MM.1S (cell line): ENCODE results near the gene RAI1.

Experiments used
- DNase-seq: peaks from one replicate; pipeline ENCODE4 v3.0.0-alpha.2; 2015
- H2AFZ ChIP-seq: fragments of 300-600 bp; sonication (generic); 2 replicates; pipeline ENCODE4 v1.6.0; 2016; ENCODE audit warnings: antibody characterized with exemption, low read length
- H3F3A ChIP-seq: fragments of 300-600 bp; sonication (generic); 2 replicates; pipeline ENCODE4 v1.6.1; 2016; ENCODE audit warnings: mild to moderate bottlenecking, antibody characterized with exemption, low read length, moderate library complexity, mixed read lengths; ENCODE audit not compliant: insufficient read depth
- H3K27ac ChIP-seq: fragments of 300-600 bp; sonication (generic); 2 replicates; pipeline ENCODE4 v1.5.1; 2016; ENCODE audit warnings: mild to moderate bottlenecking, low read length
- H3K27me3 ChIP-seq: fragments of 300-600 bp; sonication (generic); replicated peaks from 2 replicates; pipeline ENCODE4 v1.6.0; 2016; ENCODE audit warnings: low read length; ENCODE audit not compliant: insufficient read depth
- H3K36me3 ChIP-seq: fragments of 300-600 bp; sonication (generic); replicated peaks from 2 replicates; pipeline ENCODE4 v1.6.1; 2016; ENCODE audit warnings: mild to moderate bottlenecking, low read length, mixed read lengths; ENCODE audit not compliant: insufficient read depth
- H3K4me1 ChIP-seq: fragments of 300-600 bp; sonication (generic); 2 replicates; pipeline ENCODE4 v1.6.1; 2016; ENCODE audit warnings: low read length, mixed read lengths
- H3K4me2 ChIP-seq: fragments of 300-600 bp; sonication (generic); 2 replicates; pipeline ENCODE4 v1.6.0; 2016; ENCODE audit warnings: low read depth, low read length
- H3K4me3 ChIP-seq: fragments of 300-600 bp; sonication (generic); 2 replicates; pipeline ENCODE4 v1.5.1; 2016; ENCODE audit warnings: low read length, mixed read lengths
- H3K79me2 ChIP-seq: fragments of 300-600 bp; sonication (generic); 2 replicates; pipeline ENCODE4 v1.6.1; 2016; ENCODE audit warnings: mixed run types, low read length, mixed read lengths
- H3K9ac ChIP-seq: fragments of 300-600 bp; sonication (generic); 2 replicates; pipeline ENCODE4 v1.6.1; 2016; ENCODE audit warnings: low read length, mixed read lengths
- H3K9me2 ChIP-seq: fragments of 300-600 bp; sonication (generic); replicated peaks from 2 replicates; pipeline ENCODE4 v1.6.1; 2016; ENCODE audit warnings: mild to moderate bottlenecking, low read length, mixed read lengths; ENCODE audit not compliant: insufficient read depth
- H3K9me3 ChIP-seq: fragments of 300-600 bp; sonication (generic); replicated peaks from 2 replicates; pipeline ENCODE4 v1.6.1; 2016; ENCODE audit warnings: mild to moderate bottlenecking, low read length, mixed read lengths; ENCODE audit not compliant: insufficient read depth
- H4K20me1 ChIP-seq: fragments of 300-600 bp; sonication (generic); 2 replicates; pipeline ENCODE4 v1.6.1; 2016; ENCODE audit warnings: mild to moderate bottlenecking, low read length, moderate library complexity, mixed read lengths; ENCODE audit not compliant: insufficient read depth
- EZH2 ChIP-seq: fragments of 300-600 bp; sonication (generic); optimal IDR thresholded peaks from 2 replicates; pipeline ENCODE3; 2017; ENCODE audit warnings: low read depth, mild to moderate bottlenecking, antibody characterized with exemption, low read length, mixed read lengths
- EZH2phosphoT487 ChIP-seq: fragments of 300-600 bp; sonication (generic); IDR thresholded peaks from 2 replicates; pipeline ENCODE4 v1.6.1; 2018; ENCODE audit warnings: antibody characterized with exemption, low read length
- TF ChIP-seq, protein P1 (sequence below): fragments of 300-600 bp; sonication (generic); IDR thresholded peaks from 2 replicates; pipeline ENCODE4 v1.5.1; 2016; ENCODE audit warnings: antibody characterized with exemption, low read length, mixed read lengths

RAI1 gene

DNA sequence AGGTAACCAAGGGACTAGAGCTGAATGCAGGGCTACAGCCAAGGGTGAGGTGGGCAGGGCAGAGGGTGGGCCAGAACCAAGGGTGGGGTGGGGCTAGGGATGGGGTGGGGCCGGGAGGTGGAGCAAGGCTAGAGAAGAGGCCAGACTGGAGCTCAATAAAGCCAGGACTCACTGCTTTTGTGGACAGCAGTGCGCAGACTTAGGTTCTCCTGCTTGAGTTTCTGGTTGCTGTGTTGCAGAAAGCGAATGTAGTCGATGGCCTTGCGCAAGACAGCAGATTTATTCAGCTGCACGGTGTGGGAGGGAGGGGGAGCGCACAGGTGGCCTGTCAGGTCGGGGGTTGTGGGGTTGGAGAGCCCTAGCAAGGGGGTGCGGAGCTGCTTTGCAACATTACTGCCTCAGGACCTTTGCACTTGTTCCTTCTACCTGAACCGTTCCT lies 136.8 kb downstream of the RAI1 start:
- Histone ChIP-seq H3K79me2 (peaks cover 38% of the 10 kb centered on the region), H3K36me3 (peaks cover 5% of the 10 kb centered on the region), H3K9ac (no peak overlapping the region), H3K4me2 (no peak overlapping the region), H3K4me3 (no peak overlapping the region), H2AFZ (no peak overlapping the region), H3K9me3 (no peaks in the 10 kb centered on the region), H3K27ac (no peak overlapping the region), H3K9me2 (no peaks in the 10 kb centered on the region), H3K4me1 (peaks cover 19% of the 10 kb centered on the region), H4K20me1 (no peaks in the 10 kb centered on the region; the same call in 1 of the 2 replicates), H3K27me3 (no peaks in the 10 kb centered on the region), H3F3A (no peaks in the 10 kb centered on the region)
- no peak for DNase-seq
- TF ChIP-seq EZH2phosphoT487 = no peak
- TF ChIP-seq, protein P1, sequence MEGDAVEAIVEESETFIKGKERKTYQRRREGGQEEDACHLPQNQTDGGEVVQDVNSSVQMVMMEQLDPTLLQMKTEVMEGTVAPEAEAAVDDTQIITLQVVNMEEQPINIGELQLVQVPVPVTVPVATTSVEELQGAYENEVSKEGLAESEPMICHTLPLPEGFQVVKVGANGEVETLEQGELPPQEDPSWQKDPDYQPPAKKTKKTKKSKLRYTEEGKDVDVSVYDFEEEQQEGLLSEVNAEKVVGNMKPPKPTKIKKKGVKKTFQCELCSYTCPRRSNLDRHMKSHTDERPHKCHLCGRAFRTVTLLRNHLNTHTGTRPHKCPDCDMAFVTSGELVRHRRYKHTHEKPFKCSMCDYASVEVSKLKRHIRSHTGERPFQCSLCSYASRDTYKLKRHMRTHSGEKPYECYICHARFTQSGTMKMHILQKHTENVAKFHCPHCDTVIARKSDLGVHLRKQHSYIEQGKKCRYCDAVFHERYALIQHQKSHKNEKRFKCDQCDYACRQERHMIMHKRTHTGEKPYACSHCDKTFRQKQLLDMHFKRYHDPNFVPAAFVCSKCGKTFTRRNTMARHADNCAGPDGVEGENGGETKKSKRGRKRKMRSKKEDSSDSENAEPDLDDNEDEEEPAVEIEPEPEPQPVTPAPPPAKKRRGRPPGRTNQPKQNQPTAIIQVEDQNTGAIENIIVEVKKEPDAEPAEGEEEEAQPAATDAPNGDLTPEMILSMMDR = no peak
- no peak for TF ChIP-seq EZH2

DNA sequence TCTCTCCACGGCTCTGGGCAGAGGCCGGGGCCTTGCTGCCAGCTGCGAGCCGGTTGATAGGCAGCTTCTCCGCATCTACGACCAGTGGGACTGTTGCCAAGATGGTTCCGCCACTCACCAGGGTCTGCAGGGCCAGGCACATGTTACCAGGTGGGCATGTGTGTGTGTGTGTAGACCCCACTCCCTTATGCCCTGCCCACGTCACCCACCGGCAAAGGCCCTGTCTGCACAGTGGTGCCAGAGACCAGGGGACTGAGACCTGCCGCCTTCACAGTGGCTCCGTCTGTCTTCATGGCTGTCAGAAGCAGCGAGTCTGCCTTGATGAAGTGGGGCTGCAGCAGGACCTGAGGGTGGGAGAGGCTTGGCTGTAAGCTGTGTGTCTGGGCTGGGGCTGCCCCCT lies 137.9 kb downstream of the RAI1 start:
- no peaks in the 10 kb centered on the region for H3K9me3 ChIP-seq
- H3F3A ChIP-seq = 0 out of 2 replicates have a peak, but pooled peaks cover 2% of the 10 kb centered on the region
- TF ChIP-seq, protein P1 = no peak
- TF ChIP-seq EZH2phosphoT487 (no peak), EZH2 (no peak)
- peaks cover 23% of the 10 kb centered on the region for H3K4me1 ChIP-seq
- no peak overlapping the region for H2AFZ ChIP-seq
- peaks cover 5% of the 10 kb centered on the region for H3K36me3 ChIP-seq
- H3K4me3 ChIP-seq = no peak overlapping the region
- H3K9me2 ChIP-seq = no peaks in the 10 kb centered on the region
- no peaks in the 10 kb centered on the region for H3K27me3 ChIP-seq
- DNase-seq = no peak
- H3K27ac ChIP-seq = no peak overlapping the region
- no peak overlapping the region for H3K4me2 ChIP-seq
- H4K20me1 ChIP-seq = no peaks in the 10 kb centered on the region; the same call in 1 of the 2 replicates
- peaks cover 43% of the 10 kb centered on the region for H3K79me2 ChIP-seq
- no peak overlapping the region for H3K9ac ChIP-seq

GRCh38 chr17:17819561-17819995 lies 138.3 kb downstream of the RAI1 start:
- Histone ChIP-seq H3K9me2 (no peaks in the 10 kb centered on the region), H2AFZ (no peak overlapping the region), H3K4me3 (no peak overlapping the region), H3K9me3 (no peaks in the 10 kb centered on the region), H3K27ac (no peak overlapping the region), H3F3A (0 out of 2 replicates have a peak, but pooled peaks cover 3% of the 10 kb centered on the region), H3K27me3 (no peaks in the 10 kb centered on the region), H3K36me3 (peaks cover 4% of the 10 kb centered on the region), H3K4me2 (no peak overlapping the region), H4K20me1 (no peaks in the 10 kb centered on the region; the same call in 1 of the 2 replicates), H3K4me1 (peaks cover 28% of the 10 kb centered on the region), H3K79me2 (peaks cover 48% of the 10 kb centered on the region), H3K9ac (no peak overlapping the region)
- DNase-seq = no peak
- TF ChIP-seq EZH2phosphoT487 = no peak
- TF ChIP-seq, protein P1 = no peak
- TF ChIP-seq EZH2 = no peak
